ENCODE results near the gene MILR1. TPM values are rescaled to one million over a fixed set of nuclear protein-coding genes. Genes with fewer than 3 reads are reported as not detected.

The MILR1 gene
- total RNA-seq, 1 experiment from 2014 or later = 3.8 TPM

- TF ChIP-seq, protein P1, sequence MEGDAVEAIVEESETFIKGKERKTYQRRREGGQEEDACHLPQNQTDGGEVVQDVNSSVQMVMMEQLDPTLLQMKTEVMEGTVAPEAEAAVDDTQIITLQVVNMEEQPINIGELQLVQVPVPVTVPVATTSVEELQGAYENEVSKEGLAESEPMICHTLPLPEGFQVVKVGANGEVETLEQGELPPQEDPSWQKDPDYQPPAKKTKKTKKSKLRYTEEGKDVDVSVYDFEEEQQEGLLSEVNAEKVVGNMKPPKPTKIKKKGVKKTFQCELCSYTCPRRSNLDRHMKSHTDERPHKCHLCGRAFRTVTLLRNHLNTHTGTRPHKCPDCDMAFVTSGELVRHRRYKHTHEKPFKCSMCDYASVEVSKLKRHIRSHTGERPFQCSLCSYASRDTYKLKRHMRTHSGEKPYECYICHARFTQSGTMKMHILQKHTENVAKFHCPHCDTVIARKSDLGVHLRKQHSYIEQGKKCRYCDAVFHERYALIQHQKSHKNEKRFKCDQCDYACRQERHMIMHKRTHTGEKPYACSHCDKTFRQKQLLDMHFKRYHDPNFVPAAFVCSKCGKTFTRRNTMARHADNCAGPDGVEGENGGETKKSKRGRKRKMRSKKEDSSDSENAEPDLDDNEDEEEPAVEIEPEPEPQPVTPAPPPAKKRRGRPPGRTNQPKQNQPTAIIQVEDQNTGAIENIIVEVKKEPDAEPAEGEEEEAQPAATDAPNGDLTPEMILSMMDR (IDR thresholded peaks at IDR 0.05 in 2 of 3, conservative IDR thresholded peaks at IDR 0.05 in 1 of 3; ENCODE audit: borderline replicate concordance in 1 of 3, insufficient read depth in 1 of 3, low read depth in 2 of 3, low read length in 2 of 3) = no peak
- no peak for TF ChIP-seq YY1 (IDR thresholded peaks at IDR 0.05; ENCODE audit: extremely low read depth, insufficient replicate concordance, low read depth, low read length)
- peak; percentile 43 for TF ChIP-seq POLR2A (IDR thresholded peaks at IDR 0.05; ENCODE audit: borderline replicate concordance, extremely low read depth, insufficient read depth, insufficient read length)
These were observed 57.9 kb downstream of the MILR1 start, which contains the start of gene CEP95 (continued) for GRCh38 chr17:64506576-64507412.

GRCh38 chr17:64507413-64507782 is 58.5 kb downstream of the MILR1 start:
- BruUV-seq (replicated peaks) = no TSS peak
- ATAC-seq = peak; percentile 21
- peaks cover 50 to 60% of the 10 kb centered on the region in 2 experiments for H3K36me3 ChIP-seq (ENCODE audit: control insufficient read depth in 1 of 2, insufficient read depth in 2 of 2, low read length in 2 of 2)
- ChIA-PET POLR2A (interaction anchor here (0.9 to 3.1 kb wide), 11 partner anchors 9 to 172 kb away, joined by 3 to 119 read pairs (median 6); partner anchors contain the start of gene POLG2), CTCF (interaction anchor here (1.6 kb wide), 1 partner anchor 87 kb away, joined by 7 read pairs; no protein-coding TSS in a partner anchor), RAD21 (ENCODE audit: low non-redundant PET in 1 of 2, low total read pairs in 2 of 2, uncharacterized antibody in 2 of 2, unreplicated experiment in 2 of 2) (interaction anchor here in 1 of 2 experiments (1.2 kb wide), 1 partner anchor 10 kb away, joined by 5 read pairs; the partner anchor contains the start of gene POLG2)
- peak overlapping the region; percentile 93 to 95 for H3K4me3 ChIP-seq (replicated peaks in 1 of 2; ENCODE audit: low read depth in 1 of 2, low read length in 2 of 2)
- no peaks in the 10 kb centered on the region for H3K9me2 ChIP-seq (ENCODE audit: insufficient read depth)
- H3K9ac ChIP-seq (ENCODE audit: low read length) = peak overlapping the region; percentile 99
- peak overlapping the region; percentile 87 for H3K4me2 ChIP-seq (ENCODE audit: low read length)
- H3K79me2 ChIP-seq (ENCODE audit: insufficient read depth, low read length) = peaks cover 89% of the 10 kb centered on the region
- no peaks in the 10 kb centered on the region for H3K9me3 ChIP-seq (ENCODE audit: control insufficient read depth in 1 of 2, insufficient read depth in 1 of 2, low read depth in 1 of 2, low read length in 2 of 2)
- H3K27ac ChIP-seq (ENCODE audit: low read depth, low read length) = peak overlapping the region; percentile 90
- H3K4me1 ChIP-seq (ENCODE audit: control insufficient read depth in 1 of 2, insufficient read depth in 2 of 2, low read length in 2 of 2) = peaks cover 12 to 28% of the 10 kb centered on the region in 2 experiments
- no peak overlapping the region for H2AFZ ChIP-seq (ENCODE audit: low read depth, low read length, poor library complexity, severe bottlenecking)
- intact Hi-C loops (cut with micrococcal nuclease) = loop anchor here (5.0 kb wide), 1 partner anchor 140 kb away; no protein-coding TSS in a partner anchor
- no peaks in the 10 kb centered on the region for H3K27me3 ChIP-seq (ENCODE audit: insufficient read depth, low read length)
- H4K20me1 ChIP-seq (ENCODE audit: insufficient read depth) = peaks cover 44% of the 10 kb centered on the region; the same call in 1 of the 2 replicates
- no peak for DNase-seq (ENCODE audit: low read depth, low spot score)
- TF ChIP-seq POLR2A (IDR thresholded peaks at IDR 0.05; ENCODE audit: borderline replicate concordance, extremely low read depth, insufficient read depth, insufficient read length) (no peak), ELF1 (IDR thresholded peaks at IDR 0.05; ENCODE audit: borderline replicate concordance, low read depth) (no peak), CBX3 (IDR thresholded peaks at IDR 0.05; ENCODE audit: low read depth) (no peak), SIN3A (IDR thresholded peaks at IDR 0.05; ENCODE audit: low read depth) (0 out of 2 replicates have a peak, but pooled peaks have one; percentile 17), POLR2AphosphoS5 (IDR thresholded peaks at IDR 0.05; ENCODE audit: low read depth, low read length) (no peak), SP1 (IDR thresholded peaks at IDR 0.05; ENCODE audit: low read depth) (no peak), JUND (IDR thresholded peaks at IDR 0.05) (no peak), SRF (IDR thresholded peaks at IDR 0.05; ENCODE audit: low read depth) (no peak), EZH2phosphoT487 (IDR thresholded peaks at IDR 0.05; ENCODE audit: borderline replicate concordance) (no peak), ZNF274 (IDR thresholded peaks at IDR 0.05; ENCODE audit: low read depth, low read length) (no peak), YY1 (IDR thresholded peaks at IDR 0.05; ENCODE audit: extremely low read depth, insufficient replicate concordance, low read depth, low read length) (no peak), ATF3 (IDR thresholded peaks at IDR 0.05) (no peak), REST (IDR thresholded peaks at IDR 0.05; ENCODE audit: low read depth) (no peak), EGR1 (IDR thresholded peaks at IDR 0.05; ENCODE audit: low read depth) (no peak), MAX (IDR thresholded peaks at IDR 0.05) (no peak), EZH2 (IDR thresholded peaks at IDR 0.05) (no peak), FOSL1 (IDR thresholded peaks at IDR 0.05; ENCODE audit: low read depth) (no peak), ZFX (IDR thresholded peaks at IDR 0.05) (no peak; the same call in 1 of the 2 replicates)

Measured in HCT116 (cell line).